ENCODE results near the gene DTX1. TPM values are rescaled to one million over a fixed set of nuclear protein-coding genes. Genes with fewer than 3 reads are reported as not detected.

The DTX1 gene
- total RNA-seq: 1.8 and 6.1 TPM in 2 replicates

DNA sequence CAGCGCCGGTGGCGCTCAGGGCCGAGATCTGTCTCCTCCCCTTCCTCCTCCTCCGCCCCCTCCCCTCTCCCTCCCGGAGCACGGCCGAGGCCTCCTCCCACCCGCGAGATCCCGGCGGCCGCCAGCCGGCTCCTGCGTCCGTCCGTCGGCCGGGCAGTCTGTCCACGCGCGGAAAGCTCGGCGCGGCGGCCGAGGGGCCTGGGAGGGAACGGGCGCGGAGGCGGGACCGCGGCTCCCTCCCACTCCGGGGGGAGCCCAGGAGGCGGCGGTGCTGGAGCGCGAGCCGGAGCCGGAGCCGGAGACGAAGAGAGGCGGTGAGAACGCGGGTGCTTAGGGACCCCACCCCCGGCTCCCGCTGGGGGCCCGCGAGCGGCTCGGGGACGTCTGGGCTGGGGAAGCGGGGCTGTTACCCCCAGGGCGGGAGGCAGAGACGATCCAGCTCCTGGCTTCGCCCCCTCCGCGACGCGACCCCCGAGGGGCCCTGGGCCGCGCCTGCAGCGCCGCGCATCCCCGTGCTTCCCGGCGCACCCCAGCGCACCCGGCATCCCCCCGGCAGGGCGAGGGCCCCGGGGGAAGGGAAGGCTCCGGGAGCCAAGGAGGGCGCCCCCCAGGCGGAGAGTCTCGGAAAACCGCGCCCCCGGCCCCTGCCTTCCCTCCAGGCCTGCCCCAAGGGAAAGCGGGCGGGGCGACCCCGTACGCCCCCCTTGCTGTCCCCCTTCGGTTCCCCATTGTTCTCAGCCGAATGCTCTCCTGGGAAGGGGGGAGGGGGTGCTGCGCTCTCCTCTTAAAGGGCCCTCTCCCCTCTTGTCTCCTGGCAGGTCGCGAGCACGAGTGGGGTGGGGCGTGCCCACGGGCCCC lies at the start of gene DTX1:
Gene DTX1, plus strand, starts transcription at position 100 of the 858 bp plus-strand sequence. CDS start 1,463 bp downstream, outside the sequence.
- no peak for DNase-seq (ENCODE audit: low read depth in 2 of 2)

DNA sequence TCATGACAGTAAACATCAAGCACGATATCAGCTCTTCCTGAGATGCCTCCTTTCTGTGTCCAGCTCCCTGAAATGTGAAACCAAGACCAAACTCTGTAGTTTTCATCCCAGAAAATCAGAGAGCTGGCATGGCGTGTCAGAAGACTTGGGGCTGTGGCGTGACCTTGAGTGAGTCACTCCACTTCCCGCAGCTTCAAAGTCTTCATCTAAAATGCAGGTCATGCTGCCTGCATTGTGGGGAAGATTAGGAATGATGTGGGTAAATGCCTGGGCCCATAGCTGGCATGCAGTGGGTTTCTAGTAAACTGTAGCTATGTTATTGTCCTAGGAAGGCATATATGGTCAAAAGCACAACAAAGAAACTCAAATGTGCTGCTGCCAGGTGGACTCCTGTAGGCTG lies 49.4 kb upstream of the DTX1 start:
- DNase-seq (ENCODE audit: low read depth in 2 of 2): peak in 1 of 2 donors; percentile 72

DNA sequence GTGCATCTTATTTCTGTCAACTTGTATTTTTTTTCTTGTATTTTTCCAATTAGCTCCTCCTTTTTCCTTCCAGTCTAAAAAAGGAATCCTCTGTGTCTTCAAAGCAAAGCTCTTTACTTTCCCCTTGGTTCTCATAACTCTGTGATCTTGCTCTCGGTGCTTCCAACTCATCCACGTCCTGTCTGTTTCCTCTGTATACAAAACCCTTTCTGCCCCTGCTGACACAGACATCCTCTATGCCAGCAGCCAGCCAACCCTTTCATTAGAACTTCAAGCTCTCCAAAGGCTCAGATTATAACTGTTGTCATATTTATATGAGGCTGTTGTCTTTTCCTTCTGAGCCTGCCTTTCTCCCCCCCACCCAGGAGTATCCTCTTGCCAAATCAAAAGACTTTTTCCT lies 45.8 kb upstream of the DTX1 start:
- peak; percentile 32 to 75 for DNase-seq (ENCODE audit: low read depth in 2 of 2)

DNA sequence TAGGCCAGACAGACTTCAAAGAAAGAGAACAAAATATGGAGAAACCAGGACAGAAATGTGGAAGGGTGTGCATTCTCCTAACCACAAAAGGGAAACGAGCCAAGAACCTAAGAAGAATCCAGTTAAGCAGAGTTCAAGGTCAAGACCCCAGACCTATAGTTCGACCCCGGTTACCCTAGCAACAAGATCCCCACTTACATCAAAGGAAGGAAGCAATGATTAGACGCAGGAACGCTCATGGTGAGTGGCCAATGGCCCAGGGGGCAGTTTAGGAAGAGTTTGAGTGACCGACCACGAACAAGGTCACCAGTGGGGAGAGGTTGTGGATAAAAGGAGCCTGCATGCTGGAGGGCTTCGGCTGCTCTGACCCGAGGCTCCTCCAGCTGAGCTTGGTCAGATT lies 42.0 kb upstream of the DTX1 start:
- DNase-seq (ENCODE audit: low read depth in 2 of 2): no peak

DNA sequence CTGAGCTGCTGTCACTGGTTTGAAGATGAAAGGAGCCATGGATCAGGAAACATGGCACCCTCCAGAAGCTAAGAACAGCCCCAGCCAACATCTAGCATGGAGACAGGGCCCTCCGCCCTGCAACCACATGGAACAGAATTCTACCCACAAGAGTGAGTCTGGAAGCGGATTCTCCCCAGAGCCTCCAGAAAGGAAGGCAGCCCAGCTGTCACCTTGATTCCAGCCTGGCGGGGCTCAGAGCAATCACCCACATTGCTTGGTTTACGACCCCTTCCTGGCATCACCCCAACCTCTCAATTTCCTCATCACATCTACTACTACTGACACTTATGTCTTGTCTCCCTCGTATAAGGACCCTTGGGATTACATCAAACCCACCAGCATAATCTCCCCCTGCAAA lies 39.7 kb upstream of the DTX1 start:
- no peak for DNase-seq (ENCODE audit: low read depth in 2 of 2)

DNA sequence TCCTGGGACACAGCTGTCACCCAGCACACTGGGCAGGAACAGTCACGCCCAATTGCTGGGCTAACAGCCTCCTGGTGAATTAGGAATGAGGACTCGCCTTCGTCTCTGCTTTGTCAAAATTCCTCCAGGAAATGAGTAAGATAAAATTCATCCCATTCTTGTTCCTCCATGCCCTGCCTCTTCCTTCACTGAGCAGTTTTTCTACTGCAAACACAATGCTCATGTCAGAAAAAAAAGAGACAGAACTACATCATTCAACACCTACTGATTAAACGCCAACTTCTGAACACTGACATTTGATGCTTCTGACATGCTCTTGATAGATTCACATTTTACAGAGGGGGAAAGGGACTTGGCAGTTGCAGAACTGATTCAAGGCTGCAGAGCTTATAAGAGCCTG lies 37.5 kb upstream of the DTX1 start:
- peak; percentile 63 to 92 for DNase-seq (ENCODE audit: low read depth in 2 of 2)

DNA sequence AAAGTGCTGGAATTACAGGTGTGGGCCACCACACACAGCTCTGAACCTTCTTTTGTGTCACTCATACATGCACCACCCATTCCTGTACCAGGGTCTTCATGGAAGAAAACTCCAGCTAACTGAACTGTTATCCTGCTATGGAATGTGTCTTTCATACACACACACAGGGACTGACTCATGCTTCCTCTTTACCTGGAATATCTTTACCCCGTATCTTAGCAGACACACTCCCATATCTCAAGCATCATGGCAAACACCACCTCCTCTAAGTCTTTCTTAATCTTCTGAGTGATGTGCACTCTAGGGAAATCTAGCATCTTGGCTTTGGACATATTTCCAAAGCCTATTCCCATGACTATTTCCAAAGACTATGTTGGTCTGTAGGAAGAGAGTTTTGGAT lies 35.0 kb upstream of the DTX1 start:
- no peak for DNase-seq (ENCODE audit: low read depth in 2 of 2)

DNA sequence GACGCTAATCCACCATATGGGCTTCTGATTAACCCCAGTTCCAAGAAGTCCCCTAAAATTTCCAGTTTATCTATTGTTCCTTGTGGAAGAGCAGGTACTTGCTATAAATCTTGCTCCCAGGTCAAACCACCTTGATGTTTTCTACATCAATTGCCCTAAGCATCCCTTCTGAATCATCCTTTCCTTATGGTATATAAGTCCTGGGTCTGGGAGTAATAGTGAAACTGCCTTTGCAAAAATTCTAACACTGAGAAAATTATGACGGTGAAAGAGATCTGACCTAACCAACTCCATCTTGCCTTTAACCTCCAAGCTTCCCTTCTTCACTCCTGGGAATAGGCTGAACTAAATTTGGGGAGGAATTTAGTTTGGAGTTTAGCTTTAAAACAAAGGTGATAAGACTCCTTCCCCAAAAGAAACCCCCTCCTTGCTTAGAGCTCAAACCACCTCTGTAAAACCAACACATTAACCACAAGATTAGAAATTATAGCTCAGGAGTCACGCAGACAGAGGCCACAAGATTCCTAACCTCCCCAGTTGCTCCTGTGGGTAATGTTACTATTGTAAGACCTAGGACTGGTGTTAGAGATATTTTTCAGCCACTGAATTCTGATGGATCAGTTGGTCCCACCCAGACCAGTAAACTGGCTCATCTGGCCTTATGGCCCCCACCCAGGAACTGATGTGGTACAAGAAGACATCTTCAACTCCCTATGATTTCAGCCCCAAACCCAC lies 33.8 kb upstream of the DTX1 start:
- no peak for DNase-seq (ENCODE audit: low read depth in 2 of 2)

DNA sequence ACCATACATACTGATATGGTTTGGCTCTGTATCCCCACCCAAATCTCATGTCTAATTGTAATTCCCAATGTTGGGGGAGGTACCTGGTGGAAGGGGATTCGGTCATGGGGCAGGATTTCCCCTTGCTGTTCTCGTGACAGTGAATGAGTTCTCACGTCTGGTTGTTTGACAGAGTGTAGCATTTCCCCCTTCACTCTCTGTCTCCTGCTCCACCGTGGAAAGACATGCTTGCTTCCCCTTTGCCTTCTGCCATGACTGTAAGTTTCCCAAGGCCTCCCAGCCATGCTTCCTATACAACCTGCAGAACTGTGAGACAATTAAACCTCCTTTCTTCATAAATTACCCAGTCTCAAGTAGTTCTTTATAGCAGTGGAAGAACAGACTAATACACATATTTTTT lies 28.8 kb upstream of the DTX1 start:
- DNase-seq (ENCODE audit: low read depth in 2 of 2): no peak

DNA sequence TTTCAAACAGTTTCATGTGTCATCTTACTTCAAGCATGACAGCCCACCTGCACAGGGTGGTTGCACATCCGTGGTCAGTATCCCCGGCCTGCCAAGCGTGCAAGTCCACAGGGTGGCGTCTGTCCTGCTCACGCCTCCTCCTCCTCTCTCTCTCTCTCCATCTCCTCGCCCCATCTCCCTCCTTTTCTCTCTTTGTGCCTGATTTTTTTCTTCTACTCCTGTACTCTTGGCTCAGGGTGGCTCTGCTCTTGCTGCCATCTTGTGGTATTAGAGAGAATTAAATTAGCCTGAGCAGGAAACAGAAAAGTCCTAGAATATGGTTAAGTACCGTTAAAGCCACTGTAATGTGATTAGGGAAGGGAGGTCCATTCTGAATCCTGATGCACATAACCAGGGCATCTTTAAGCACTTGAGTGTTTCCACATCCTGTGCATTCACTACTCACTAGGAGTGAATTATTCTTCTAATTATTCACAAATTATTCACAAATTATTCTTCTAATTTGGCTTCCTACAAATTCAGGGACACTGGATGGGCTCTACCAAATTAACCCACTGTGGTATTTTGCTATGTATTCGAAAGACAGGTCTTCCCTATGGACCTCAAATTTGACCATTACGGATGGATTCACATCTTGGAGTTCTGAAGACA lies 25.5 kb upstream of the DTX1 start:
- peak; percentile 50 to 66 for DNase-seq (ENCODE audit: low read depth in 2 of 2)

DNA sequence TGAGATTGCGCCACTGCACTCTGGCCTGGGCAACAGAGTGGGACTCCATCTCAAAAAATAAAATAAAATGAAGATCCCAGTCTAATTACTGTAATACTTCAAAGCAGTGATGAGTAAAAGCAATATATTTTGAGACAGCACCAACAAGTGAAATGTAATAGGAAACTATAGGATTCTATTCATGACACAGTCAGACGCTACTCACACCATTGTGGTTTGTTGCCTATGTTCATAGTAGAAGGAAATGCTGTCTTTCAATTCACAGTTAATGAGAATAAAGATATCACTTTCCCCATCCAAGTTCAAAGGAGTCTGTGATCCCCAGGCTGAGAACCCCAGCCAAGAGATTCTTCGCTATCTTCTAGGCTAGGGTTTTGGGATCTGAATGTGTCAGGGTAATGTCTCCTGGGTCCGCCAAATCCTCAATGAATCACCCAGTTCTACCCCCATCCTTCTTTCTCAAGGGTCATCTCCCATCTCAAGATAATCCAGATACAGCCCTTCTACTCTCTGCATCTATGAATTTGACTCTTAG lies 16.6 kb upstream of the DTX1 start:
- DNase-seq (ENCODE audit: low read depth in 2 of 2): no peak

DNA sequence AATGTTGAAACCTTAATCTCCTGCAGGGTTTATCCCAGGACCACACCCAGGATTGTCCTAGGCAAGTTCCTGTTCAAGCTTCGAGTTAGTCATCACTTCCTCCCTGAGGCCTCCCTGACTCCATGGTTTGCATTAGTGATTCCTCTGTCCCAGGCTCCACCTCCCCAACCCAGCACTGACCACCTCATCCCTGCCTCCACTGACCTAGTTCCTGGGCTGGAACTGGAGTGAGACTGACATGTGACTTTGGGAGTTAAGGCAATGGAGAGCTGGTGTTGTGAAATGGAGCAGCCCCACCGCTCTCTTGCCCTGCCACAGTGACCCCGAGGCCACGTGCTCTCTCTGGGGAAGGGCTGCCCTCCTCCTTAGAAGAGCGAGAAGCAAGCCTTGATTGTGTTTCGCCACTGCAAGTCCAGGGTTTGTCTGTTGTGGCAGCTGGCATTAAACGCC lies 15.8 kb upstream of the DTX1 start:
- DNase-seq (ENCODE audit: low read depth in 2 of 2): peak; percentile 51 to 83

DNA sequence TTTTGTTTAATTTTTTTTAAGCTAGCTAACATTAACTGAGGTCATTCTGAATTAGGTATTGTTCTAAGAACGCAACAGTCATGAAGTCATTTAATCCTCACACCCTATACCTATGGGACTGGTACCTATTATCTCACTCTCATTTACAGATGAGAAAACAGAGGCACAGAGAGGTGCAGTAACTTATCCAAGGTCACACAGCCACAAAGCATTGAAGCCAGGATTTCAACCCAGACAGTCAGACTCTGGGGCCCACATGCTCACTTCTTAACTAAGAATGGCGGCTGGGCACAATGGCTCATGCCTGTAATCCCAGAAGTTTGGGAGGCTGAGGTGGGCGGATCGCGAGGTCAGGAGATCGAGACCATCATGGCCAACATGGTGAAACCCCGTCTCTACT lies 15.0 kb upstream of the DTX1 start:
- DNase-seq (ENCODE audit: low read depth in 2 of 2): no peak

DNA sequence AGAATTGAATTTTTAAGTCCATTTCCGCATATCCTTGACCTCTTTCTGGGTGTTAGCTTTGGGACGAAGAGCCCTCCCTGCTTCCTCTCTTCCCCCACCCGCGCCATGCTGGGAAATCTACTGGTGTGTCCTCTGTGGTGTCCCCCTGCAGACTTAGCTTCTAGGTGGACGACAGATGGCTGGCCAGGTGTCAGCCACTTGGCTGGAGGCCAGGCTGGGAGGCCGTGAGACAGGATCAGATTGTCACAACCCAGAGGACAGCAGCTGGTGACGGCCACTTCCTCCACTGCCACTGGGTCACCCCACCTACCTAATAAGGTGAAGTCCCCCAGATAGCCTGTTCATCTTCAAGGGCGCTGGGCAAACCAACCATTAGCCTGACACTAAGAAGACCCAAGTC lies 13.3 kb upstream of the DTX1 start:
- no peak for DNase-seq (ENCODE audit: low read depth in 2 of 2)

DNA sequence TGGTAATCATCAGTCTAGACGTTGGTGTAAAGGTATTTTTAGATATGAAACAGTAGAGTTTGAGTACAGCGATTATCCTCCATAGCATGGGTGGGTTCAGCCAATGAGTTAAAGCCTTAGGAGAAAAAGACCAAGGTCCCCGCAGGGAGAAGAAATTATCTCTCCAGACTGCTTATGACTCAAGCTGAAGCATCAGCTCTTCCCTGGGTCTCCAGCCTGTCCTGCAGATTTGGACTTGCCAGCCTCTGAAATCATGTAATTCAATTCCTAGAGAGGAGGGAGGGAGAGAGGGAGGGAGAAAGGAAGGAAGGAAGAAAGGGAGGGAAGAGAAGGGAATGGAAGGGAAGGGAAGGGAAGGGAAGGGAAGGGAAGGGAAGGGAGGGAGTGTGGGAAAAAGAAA lies 12.0 kb upstream of the DTX1 start:
- no peak for DNase-seq (ENCODE audit: low read depth in 2 of 2)

DNA sequence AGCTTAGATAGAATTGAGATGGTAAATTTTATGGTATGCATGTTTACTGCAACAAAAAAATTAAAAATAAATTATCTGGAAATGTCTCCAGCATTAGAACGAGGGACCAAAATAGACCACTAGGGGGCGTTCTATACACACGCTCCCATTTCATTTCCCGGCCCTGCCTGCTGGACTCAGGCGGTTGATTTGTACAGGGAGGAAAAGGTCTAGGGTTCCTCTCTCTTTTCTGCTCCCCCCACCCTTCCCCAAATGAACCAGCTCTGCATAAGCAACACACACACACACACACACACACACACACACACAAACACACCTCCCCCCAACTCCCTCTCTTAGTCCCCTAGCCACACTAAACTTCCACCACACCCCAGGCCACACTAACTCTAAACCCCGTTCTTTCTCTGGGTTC lies 7.8 kb upstream of the DTX1 start:
- peak; percentile 41 to 67 for DNase-seq (ENCODE audit: low read depth in 2 of 2)

DNA sequence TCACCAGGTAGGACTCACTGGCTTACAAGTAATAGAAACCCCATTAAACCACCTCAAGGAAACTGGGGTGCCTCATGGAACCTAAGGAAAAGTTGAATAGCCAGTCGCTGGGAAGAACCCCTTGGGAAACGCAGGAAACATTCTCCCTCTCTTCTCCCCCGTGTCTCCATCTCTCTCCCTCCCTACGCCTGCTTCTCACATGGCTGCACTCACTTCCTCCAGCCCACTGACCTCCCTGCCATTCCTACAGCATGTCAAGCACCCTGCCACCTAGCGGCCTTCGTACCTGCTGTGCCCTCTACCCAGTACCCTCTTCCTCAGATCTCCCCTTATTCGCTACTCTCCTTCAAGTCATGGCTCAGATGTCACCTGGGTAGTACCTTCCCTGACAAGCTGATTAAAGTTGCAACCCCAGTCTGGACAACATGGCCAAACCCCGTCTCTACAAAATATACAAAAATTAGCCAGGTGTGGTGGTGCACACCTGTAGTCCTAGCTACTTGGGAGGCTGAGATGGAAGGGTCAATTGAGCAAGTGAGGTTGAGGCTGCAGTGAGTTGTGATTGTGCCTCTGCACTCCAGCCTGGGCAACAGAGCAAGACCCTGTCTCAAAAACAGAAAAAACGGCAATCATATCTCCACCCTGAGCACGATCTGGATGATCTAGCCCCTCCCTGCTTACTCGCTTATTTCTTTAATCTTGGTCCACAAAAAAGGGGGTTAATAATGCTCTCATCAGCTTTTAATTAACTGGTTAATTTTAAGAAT lies 6.4 kb upstream of the DTX1 start:
- DNase-seq (ENCODE audit: low read depth in 2 of 2): peak in 1 of 2 donors; percentile 18

DNA sequence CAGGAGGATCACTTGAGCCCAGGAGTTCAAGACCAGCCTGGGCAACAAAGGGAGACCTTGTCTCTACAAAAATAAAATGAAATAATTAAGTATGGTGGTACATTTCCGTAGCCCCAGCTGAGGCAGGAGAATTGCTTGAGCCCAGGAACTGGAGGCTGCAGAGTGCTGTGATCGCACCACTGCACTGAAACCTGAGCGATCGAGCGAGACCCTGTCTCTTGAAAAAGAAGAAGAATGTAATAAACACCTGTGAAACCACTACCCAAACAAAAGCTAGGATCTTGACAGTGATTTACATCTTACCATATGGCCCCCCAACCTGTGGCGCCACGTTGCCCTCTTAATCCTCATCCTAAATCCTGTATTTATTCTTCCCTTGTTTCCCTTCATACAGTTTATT lies 5.7 kb upstream of the DTX1 start:
- DNase-seq (ENCODE audit: low read depth in 2 of 2): no peak

DNA sequence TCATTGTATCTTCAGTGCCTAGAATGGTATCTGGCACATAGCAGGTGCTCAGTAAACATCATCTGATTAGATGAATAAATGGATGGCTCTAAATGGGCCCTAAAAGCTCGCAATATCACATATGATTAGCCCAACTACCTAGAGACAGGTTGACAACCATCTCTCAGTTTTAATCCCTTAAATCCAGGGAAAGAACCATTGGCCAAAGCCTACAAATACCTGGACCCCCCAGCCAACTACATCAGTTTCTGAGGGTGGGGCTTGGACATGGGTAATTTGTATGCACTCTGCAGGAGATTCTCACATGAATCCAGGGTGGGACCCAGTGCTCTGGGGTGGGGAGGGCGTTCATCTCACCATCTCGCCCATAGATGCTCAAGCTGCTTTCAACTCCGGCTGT lies 4.8 kb upstream of the DTX1 start:
- no peak for DNase-seq (ENCODE audit: low read depth in 2 of 2)

DNA sequence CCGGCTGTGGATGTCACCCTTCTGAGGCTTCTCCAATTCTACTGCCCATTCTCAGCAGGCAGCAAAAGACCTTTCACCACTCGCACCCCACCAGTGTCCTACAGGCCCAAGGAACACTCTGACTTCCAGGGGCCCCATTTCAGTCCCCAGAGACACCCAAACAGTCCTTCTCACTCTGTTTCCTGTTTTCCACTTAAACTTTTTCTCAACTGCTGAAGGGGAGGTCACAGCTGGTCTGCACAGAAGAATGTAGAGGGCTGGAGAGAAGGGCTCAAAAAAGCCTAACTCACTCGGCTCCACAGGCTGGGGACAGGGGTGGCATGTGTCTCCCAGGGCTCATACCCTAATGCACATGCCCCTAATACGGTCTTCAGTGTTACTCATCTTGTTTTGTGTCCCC lies 4.2 kb upstream of the DTX1 start:
- no peak for DNase-seq (ENCODE audit: low read depth in 2 of 2)

DNA sequence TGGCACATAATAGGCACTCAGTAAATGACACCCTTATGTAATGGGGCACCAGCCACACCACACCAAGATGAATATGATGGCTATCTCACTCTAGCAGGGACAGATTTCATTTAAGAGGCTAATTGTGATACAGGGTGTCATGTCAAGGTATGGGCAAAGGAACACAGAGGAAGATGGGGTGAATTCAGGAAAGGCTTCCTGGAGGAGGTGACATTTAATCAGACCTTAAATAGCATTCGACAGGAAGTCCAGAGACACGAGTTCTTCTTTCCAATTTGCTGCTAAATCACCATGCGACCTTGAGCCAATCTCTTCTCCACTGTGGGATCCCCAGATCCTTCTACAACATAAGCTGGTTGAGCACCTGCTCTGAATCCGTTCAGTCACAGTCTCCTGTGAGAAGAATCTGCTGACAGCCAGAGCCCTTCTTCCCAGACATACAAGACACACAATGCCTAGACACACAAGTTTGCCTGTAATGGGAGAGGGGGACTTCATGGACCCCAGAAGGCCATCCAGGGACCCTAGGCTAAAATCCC lies 1.5 kb upstream of the DTX1 start:
- no peak for DNase-seq (ENCODE audit: low read depth in 2 of 2)
